Vagina (tissue), 2 donors: ENCODE measurements around the gene RANGRF. TPM values are rescaled to one million over a fixed set of nuclear protein-coding genes. Genes with fewer than 3 reads are reported as not detected.

Experiments
- DNase-seq, 2 donors: peaks; one replicate each; pipeline ENCODE4 v3.0.0-alpha.2; 2017; ENCODE audit errors: extremely low spot score in 2 of 2
- H3K27ac ChIP-seq: fragments of 200-600 bp; sonication (generic); one replicate; pipeline ENCODE4 v1.5.1; 2019
- H3K27me3 ChIP-seq: fragments of 200-600 bp; sonication (generic); one replicate; pipeline ENCODE4 v1.5.1; 2019
- H3K36me3 ChIP-seq, 2 donors: fragments of 200-600 bp; sonication (generic); one replicate each; pipeline ENCODE4 v1.5.1; 2017 to 2019
- H3K4me1 ChIP-seq: fragments of 200-600 bp; sonication (generic); one replicate; pipeline ENCODE4 v1.5.1; 2019
- H3K4me3 ChIP-seq, 2 donors: fragments of 200-600 bp; sonication (generic); 1 replicate in 1 of 2; 2 replicates in 1 of 2; pipeline ENCODE4 v1.5.1; 2016 to 2019
- H3K9me3 ChIP-seq: fragments of 200-600 bp; sonication (generic); one replicate; pipeline ENCODE4 v1.5.1; 2019
- CTCF ChIP-seq, 3 experiments: fragments of 450-650 bp in 2 of 3; fragments of 200-600 bp in 1 of 3; sonication (generic) in 1 of 3; IDR thresholded peaks; one replicate each; pipeline ENCODE4 v1.5.1; 2017 to 2019; ENCODE audit warnings: antibody characterized with exemption in 3 of 3, mild to moderate bottlenecking in 2 of 3, moderate library complexity in 2 of 3
- POLR2A ChIP-seq, 2 donors: fragments of 450-650 bp; IDR thresholded peaks; one replicate each; pipeline ENCODE4 v1.6.1; 2017; ENCODE audit warnings: antibody characterized with exemption in 2 of 2, mild to moderate bottlenecking in 2 of 2, moderate library complexity in 2 of 2
- POLR2AphosphoS5 ChIP-seq, 2 donors: sonication (generic); formaldehyde crosslinking; IDR thresholded peaks; one replicate each; pipeline ENCODE4 v1.9.0; 2017; ENCODE audit warnings: antibody characterized with exemption in 2 of 2, mild to moderate bottlenecking in 2 of 2, low read depth in 1 of 2; ENCODE audit not compliant: insufficient read depth in 1 of 2
- intact Hi-C: fragments of 100-400 bp; cut with DNase I; formaldehyde crosslinking; loops from one replicate; pipeline ENCODE4 v1.15.1; 2023
- total RNA-seq: library from RNA; depleted of rRNA; stranded (reverse); fragments of >200 nt; gene quantifications from one replicate; pipeline ENCODE4 v1.2.3, GENCODE V29; 2016

RANGRF gene
- total RNA-seq, 1 donor from 2014 or later, result 19.4 TPM

GRCh38 chr17:8256291-8256690, 32.2 kb upstream of the RANGRF start:
- H3K4me1 ChIP-seq, result no peaks in the 10 kb centered on the region
- TF ChIP-seq POLR2A (IDR thresholded peaks at IDR 0.05), result no peak
- no peak for TF ChIP-seq POLR2AphosphoS5 (IDR thresholded peaks at IDR 0.05; ENCODE audit: insufficient read depth in 1 of 2, low read depth in 1 of 2)
- no peak for TF ChIP-seq CTCF (IDR thresholded peaks at IDR 0.05)
- H3K4me3 ChIP-seq, result no peak overlapping the region
- no peaks in the 10 kb centered on the region for H3K27me3 ChIP-seq
- H3K36me3 ChIP-seq, result peaks cover 0 to 47% of the 10 kb centered on the region in 2 donors
- no peaks in the 10 kb centered on the region for H3K9me3 ChIP-seq
- intact Hi-C loops, result no loop called here
- DNase-seq, result no peak
- H3K27ac ChIP-seq, result no peak overlapping the region

GRCh38 chr17:8256691-8257090, 31.8 kb upstream of the RANGRF start:
- H3K4me3 ChIP-seq, result no peak overlapping the region
- no peaks in the 10 kb centered on the region for H3K4me1 ChIP-seq
- intact Hi-C loops, result no loop called here
- H3K9me3 ChIP-seq, result no peaks in the 10 kb centered on the region
- no peak for DNase-seq
- peaks cover 0 to 47% of the 10 kb centered on the region in 2 donors for H3K36me3 ChIP-seq
- no peak overlapping the region for H3K27ac ChIP-seq
- TF ChIP-seq POLR2A (IDR thresholded peaks at IDR 0.05) (no peak), CTCF (IDR thresholded peaks at IDR 0.05) (no peak), POLR2AphosphoS5 (IDR thresholded peaks at IDR 0.05; ENCODE audit: insufficient read depth in 1 of 2, low read depth in 1 of 2) (no peak)
- no peaks in the 10 kb centered on the region for H3K27me3 ChIP-seq

GRCh38 chr17:8257801-8258200, 30.7 kb upstream of the RANGRF start:
- no peaks in the 10 kb centered on the region for H3K27me3 ChIP-seq
- H3K9me3 ChIP-seq, result no peaks in the 10 kb centered on the region
- peaks cover 0 to 53% of the 10 kb centered on the region in 2 donors for H3K36me3 ChIP-seq
- no peak for TF ChIP-seq POLR2AphosphoS5 (IDR thresholded peaks at IDR 0.05; ENCODE audit: insufficient read depth in 1 of 2, low read depth in 1 of 2)
- no peak for TF ChIP-seq POLR2A (IDR thresholded peaks at IDR 0.05)
- TF ChIP-seq CTCF (IDR thresholded peaks at IDR 0.05), result no peak
- intact Hi-C loops, result no loop called here
- no peak for DNase-seq
- no peak overlapping the region for H3K27ac ChIP-seq
- no peak overlapping the region for H3K4me3 ChIP-seq
- H3K4me1 ChIP-seq, result no peaks in the 10 kb centered on the region

- Histone ChIP-seq H3K9me3 (no peaks in the 10 kb centered on the region), H3K27ac (no peak overlapping the region), H3K36me3 (peaks cover 0 to 64% of the 10 kb centered on the region in 2 donors), H3K27me3 (no peaks in the 10 kb centered on the region), H3K4me3 (no peak overlapping the region), H3K4me1 (no peaks in the 10 kb centered on the region)
- DNase-seq, result no peak
- intact Hi-C loops, result no loop called here
- TF ChIP-seq POLR2A (IDR thresholded peaks at IDR 0.05), result no peak
- TF ChIP-seq POLR2AphosphoS5 (IDR thresholded peaks at IDR 0.05; ENCODE audit: insufficient read depth in 1 of 2, low read depth in 1 of 2), result no peak
- TF ChIP-seq CTCF (IDR thresholded peaks at IDR 0.05), result no peak
Observed at GRCh38 chr17:8264320-8264719, 24.1 kb upstream of the RANGRF start.

GRCh38 chr17:8264836-8265542, 23.5 kb upstream of the RANGRF start:
- Histone ChIP-seq H3K9me3 (no peaks in the 10 kb centered on the region), H3K4me3 (no peak overlapping the region), H3K36me3 (peaks cover 0 to 61% of the 10 kb centered on the region in 2 donors), H3K27ac (no peak overlapping the region), H3K27me3 (no peaks in the 10 kb centered on the region), H3K4me1 (no peaks in the 10 kb centered on the region)
- DNase-seq, result no peak
- intact Hi-C loops, result no loop called here
- TF ChIP-seq CTCF (IDR thresholded peaks at IDR 0.05), result no peak
- TF ChIP-seq POLR2AphosphoS5 (IDR thresholded peaks at IDR 0.05; ENCODE audit: insufficient read depth in 1 of 2, low read depth in 1 of 2), result no peak
- TF ChIP-seq POLR2A (IDR thresholded peaks at IDR 0.05), result no peak
